HG03378 (cell line): ENCODE data around the gene ETF1.
A peak's percentile ranks its signal among the peaks of the same experiment; 100 is the strongest.

ENCODE experiments used
- ATAC-seq: cut with Tn5 transposase; IDR thresholded peaks from one replicate; pipeline ENCODE4 v1.9.1; 2021; ENCODE audit warnings: mild to moderate bottlenecking, moderate library complexity; ENCODE audit not compliant: unreplicated experiment

ETF1 gene

DNA sequence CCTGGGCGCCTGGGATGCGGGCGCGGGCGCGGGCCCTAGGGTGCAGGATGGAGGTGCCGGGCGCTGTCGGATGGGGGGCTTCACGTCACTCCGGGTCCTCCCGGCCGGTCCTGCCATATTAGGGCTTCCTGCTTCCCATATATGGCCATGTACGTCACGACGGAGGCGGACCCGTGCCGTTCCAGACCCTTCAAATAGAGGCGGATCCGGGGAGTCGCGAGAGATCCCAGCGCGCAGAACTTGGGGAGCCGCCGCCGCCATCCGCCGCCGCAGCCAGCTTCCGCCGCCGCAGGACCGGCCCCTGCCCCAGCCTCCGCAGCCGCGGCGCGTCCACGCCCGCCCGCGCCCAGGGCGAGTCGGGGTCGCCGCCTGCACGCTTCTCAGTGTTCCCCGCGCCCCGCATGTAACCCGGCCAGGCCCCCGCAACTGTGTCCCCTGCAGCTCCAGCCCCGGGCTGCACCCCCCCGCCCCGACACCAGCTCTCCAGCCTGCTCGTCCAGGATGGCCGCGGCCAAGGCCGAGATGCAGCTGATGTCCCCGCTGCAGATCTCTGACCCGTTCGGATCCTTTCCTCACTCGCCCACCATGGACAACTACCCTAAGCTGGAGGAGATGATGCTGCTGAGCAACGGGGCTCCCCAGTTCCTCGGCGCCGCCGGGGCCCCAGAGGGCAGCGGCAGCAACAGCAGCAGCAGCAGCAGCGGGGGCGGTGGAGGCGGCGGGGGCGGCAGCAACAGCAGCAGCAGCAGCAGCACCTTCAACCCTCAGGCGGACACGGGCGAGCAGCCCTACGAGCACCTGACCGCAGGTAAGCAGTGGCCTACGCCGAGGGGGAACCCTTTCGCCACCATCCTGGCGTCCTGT, 77.5 kb downstream of the ETF1 start, which contains the start of gene EGR1:
Gene EGR1, plus strand, starts transcription at position 219 of the 864 bp plus-strand sequence. Its CDS starts 283 bp downstream, at position 502.
- ATAC-seq, result peak; percentile 51

DNA sequence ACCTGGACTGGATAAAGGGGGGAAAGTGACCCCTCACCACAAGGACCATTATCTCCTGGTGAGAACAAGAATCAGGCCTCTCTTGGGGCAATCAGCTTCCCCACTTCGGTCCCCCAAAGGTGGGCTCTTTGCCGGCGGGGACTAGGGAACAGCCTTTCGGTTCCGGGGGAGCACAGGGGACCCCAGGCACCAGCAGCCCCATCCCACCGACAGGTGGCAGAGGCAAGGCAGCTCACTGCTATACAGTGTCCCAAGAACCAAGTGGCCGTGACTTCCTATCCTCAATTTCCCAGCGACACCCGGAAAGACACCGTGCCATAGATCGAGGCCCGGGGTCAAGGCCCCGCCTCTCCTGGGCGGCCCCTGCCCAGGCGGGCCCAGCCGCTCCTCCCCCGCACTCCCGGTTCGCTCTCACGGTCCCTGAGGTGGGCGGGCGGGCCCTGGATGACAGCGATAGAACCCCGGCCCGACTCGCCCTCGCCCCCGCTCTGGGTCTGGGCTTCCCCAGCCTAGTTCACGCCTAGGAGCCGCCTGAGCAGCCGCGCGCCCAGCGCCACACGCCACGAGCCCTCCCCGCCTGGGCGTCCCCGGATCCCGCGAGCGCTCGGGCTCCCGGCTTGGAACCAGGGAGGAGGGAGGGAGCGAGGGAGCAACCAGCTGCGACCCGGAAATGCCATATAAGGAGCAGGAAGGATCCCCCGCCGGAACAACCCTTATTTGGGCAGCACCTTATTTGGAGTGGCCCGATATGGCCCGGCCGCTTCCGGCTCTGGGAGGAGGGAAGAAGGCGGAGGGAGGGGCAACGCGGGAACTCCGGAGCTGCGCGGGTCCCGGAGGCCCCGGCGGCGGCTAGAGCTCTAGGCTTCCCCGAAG, 78.4 kb downstream of the ETF1 start:
- peak; percentile 82 for ATAC-seq

DNA sequence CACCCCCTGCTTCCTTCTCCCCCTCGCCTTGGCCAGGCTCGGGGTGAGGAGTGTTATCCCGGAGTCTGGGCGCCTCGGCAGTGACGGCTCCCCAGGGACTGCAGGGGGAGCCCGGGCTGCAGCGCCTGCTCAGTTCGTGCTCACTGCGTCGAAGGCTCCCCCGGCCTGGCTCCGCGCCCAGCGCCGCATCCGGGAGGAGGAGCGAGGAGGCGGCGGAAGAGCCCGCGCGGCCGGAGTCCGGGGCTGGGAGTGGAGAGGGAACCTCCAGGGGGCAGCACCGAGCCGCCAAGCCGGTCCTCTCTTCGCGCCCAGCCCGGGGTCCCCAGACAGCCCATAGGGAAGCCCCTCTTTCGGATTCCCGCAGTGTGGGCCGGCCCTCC, 79.0 kb downstream of the ETF1 start:
- peak; percentile 27 for ATAC-seq

DNA sequence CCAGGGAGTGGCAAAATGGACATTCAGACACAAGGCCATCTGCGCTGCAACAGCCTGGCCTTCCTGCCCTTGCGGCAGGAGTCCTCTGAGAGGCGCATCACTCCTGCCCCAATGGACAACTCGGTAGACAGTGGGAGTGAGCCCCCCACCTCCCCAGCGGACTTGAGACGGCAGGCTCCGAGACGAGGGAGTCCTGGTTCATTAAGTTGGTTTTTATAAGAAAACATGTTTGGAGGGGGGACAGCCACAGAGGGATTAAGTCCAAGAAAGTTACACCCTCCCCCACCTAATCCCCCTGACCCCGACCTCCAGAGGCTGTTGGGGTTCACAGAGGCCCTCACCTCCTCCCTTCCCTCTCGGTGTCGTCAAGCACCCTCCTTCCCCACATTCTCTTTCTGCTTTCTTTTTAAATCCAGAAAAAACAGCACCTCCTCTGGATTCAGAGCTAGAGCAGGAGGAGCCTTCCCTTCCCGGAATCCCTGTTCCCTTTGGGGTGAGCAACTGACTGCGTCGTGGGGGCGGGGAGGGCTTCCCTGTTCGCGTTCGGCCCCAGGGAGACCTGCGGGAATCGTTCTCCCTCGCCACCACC, 79.5 kb downstream of the ETF1 start:
- no peak for ATAC-seq

DNA sequence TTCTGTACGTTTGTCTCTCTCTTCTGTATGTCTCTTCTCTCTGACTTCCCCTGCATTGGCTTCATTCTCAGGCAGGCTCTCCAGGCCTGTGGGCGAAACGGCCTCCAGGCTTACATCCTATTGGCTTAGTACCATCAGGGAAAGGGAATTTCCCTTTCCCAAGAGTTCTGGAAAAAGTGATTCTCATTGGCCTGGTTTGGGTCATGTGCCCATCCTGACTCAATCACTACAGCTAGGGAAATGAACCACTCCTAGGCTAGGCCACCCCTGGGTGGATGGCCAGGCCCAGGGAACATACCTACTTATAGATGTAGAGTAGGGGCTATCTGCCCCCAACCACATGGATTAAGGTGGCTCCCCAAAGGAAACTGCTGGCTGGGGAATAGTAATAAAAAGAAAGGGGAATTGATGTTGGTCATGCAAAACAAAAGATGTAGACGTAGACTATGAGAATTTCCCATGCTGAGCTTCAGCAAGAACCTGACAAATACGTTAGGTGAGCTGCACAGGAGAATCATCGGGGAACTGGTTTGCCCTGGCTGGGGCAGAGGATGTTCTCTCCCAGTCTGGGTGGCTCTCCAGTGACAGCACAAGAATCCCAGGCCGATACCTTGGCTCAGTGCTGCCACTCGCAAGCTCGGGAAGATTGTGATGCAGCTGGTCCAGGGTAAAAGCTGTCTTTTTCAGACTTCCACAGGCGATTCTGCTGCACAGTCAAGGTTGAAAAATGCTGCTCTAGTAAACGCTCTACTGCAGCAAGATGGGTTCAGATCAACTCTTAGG, 81.5 kb downstream of the ETF1 start:
- no peak for ATAC-seq

DNA sequence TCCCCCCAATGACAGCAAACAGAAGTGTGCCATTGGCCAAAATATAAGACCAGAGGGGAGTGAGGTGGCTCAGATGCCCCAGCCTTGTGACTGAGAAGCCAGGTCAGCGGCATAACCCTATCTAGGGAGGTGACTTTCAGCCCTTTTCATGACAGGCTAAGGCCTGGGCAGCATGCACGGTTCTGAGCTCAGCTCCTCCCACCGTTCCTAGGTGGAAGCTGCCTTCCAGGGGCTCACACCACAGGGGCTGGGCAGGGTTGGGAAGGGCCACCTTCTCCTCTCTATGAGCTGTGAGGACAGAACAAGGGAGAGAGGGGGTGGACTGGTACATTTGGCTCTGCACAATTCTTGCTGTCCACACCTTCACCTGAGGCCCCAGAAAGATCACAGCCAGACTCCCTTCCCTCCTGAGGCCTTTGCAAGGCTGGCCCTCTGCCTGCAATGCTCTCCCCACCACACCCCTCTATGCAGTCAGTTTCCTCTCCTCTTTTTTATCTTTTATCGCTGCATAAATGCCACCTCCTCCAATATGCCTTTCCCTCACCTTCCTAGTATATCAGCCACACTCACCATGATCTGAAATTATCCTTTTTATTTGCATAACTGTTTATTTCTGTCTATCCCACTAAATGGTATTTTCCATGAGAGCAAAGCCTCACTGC, 82.9 kb downstream of the ETF1 start:
- ATAC-seq, result no peak

DNA sequence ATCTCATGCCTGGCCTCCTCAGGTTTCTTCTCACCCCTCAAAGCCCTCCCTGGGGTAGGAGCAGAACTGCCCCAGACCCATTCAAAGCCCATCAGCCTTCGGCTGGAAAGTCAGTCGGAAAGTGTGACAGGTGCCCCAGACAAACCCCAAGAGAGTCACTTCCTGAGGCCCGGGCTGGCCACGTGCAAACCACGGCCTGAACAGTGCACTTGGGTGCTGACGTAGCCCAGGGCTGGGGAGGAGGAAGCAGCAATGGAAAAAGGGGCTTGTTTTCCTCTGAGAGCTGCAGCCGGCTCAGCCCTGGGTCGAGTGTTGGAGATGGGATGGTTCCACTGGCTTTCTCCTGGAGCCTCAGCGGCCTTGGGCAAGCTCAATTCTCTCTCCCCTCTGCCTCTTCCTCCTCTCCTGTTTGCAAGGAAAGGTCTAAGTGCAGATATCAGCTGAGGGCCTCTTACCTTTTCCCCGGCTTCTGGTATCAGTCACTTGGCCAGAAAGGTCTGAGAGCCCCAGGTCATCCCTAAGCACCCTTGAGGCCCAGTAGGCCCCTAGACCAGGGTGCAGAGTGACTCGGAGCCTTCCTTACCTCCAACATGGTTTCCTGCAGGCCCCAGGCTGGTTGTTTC, 83.6 kb downstream of the ETF1 start:
- ATAC-seq, result no peak

DNA sequence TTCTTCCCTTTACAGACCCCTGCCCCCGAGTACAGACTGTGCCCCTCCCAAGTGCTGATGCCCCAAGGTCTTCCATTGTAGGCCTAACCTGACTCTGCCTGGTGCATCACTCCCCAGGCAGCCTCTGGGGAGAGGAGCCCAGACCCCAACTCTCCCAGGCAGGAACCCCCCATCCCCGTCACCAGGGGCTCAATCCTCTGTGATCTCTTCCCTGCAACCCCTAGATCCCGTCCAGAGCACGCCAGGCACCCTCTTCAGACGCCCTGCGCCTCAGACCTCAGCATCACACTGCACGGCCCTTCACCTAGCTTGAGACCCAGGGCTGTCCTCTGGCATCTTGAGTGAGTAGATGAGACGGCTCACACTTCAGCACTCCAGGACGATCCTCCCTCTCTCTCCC, 84.2 kb downstream of the ETF1 start:
- ATAC-seq, result no peak

DNA sequence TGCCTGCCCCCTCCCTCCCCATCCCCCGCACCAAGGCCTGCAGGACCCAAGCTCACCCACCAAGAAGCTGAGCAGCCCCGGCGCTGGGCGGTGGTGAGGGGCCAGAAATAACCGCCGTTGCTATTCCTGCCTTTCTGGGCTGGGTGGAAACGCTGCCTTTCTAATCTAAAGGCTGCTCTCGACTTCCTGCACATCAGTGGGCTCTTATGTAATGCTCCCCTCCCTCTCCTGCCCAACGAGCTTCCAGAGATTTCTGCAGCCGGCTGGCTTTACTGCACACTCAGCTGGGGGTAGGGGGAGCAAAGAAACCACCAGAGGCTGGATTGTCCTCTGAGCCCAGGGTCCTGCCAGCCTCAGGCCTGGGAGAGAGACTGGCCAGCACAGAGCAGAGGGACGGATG, 84.7 kb downstream of the ETF1 start:
- ATAC-seq, result no peak

DNA sequence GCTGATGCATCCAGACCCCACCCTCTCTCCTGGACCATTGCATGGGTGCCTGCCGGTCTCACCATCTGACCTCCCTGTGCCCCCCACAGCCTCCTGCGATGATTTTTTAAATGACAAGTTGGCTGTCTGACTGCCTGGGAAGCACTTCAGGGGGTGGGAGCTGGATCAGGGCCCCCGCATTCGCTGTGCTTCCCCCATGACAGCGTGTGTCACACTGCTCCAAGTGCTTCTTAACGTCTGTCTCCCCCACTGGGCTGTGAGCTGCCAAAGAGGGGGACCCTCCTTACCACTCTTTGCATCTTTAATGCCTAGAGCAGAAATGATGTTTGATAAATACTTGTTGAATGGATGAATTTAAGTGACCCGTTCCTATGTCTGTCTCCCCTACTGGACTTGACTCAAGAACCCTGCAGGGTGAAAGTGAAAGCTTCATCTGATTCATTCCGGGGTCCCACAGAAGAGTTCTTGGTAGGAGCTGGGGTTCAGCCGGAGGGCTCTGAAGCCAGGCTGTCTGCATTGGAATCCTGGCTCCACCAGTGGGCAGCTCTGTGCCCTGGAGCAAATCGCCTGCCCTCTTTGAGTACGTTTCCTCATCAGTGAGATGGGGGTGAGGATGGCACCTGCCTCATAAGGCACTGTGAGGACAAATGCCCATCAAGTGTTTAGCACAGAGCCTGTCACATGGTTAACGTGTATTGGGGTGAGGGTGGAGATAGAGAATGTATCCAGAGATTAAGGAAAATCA, 85.3 kb downstream of the ETF1 start:
- ATAC-seq, result no peak
